Endodermal cell (in vitro differentiated cells): ENCODE results near the gene FOXR1. TPM values are rescaled to one million over a fixed set of nuclear protein-coding genes. Genes with fewer than 3 reads are reported as not detected.

Source experiments
- DNase-seq: peaks from one replicate; pipeline ENCODE4 v3.0.0-alpha.2; 2017
- H3K27ac ChIP-seq: 2 replicates; pipeline ENCODE4 v1.5.1; 2013; ENCODE audit warnings: mild to moderate bottlenecking, low read depth, low read length, moderate library complexity
- H3K27me3 ChIP-seq: 2 replicates; pipeline ENCODE4 v1.6.1; 2013; ENCODE audit warnings: mild to moderate bottlenecking, low read length, moderate library complexity; ENCODE audit not compliant: insufficient read depth, control insufficient read depth, poor library complexity, severe bottlenecking
- H3K36me3 ChIP-seq: 2 replicates; pipeline ENCODE4 v1.7.0; 2013; ENCODE audit warnings: mild to moderate bottlenecking, low read length, moderate library complexity; ENCODE audit not compliant: control insufficient read depth, insufficient read depth
- H3K4me1 ChIP-seq: one replicate; pipeline ENCODE4 v1.7.0; 2013; ENCODE audit warnings: low read length; ENCODE audit not compliant: control insufficient read depth, insufficient read depth
- H3K4me3 ChIP-seq: 2 replicates; pipeline ENCODE4 v1.5.1; 2013; ENCODE audit warnings: mild to moderate bottlenecking, low read length, moderate library complexity
- H3K9ac ChIP-seq: 2 replicates; pipeline ENCODE4 v1.6.1; 2013; ENCODE audit warnings: mild to moderate bottlenecking, low read length, moderate library complexity; ENCODE audit not compliant: poor library complexity, severe bottlenecking; ENCODE audit errors: extremely low read depth
- H3K9me3 ChIP-seq: 2 replicates; pipeline ENCODE4 v1.6.1; 2013; ENCODE audit warnings: mild to moderate bottlenecking, low read length, moderate library complexity; ENCODE audit not compliant: control insufficient read depth
- H3K27ac Mint-ChIP-seq: 2 replicates; pipeline ENCODE4 v1.8.0; 2020; ENCODE audit warnings: mixed read lengths
- H3K27me3 Mint-ChIP-seq: 2 replicates; pipeline ENCODE4 v1.8.0; 2021; ENCODE audit warnings: mild to moderate bottlenecking, mixed read lengths; ENCODE audit not compliant: insufficient read depth
- H3K36me3 Mint-ChIP-seq: 2 replicates; pipeline ENCODE4 v1.8.0; 2020; ENCODE audit warnings: low read depth, mixed read lengths
- H3K4me1 Mint-ChIP-seq: 2 replicates; pipeline ENCODE4 v1.8.0; 2020; ENCODE audit warnings: mixed read lengths
- H3K4me3 Mint-ChIP-seq: 2 replicates; pipeline ENCODE4 v1.8.0; 2020; ENCODE audit warnings: mild to moderate bottlenecking, moderate library complexity, mixed read lengths
- H3K9me3 Mint-ChIP-seq: 2 replicates; pipeline ENCODE4 v1.8.0; 2020; ENCODE audit warnings: mild to moderate bottlenecking, mixed read lengths
- WGBS, 2 experiments: methylation state at CpG; one replicate each; pipeline versions ENCODE4 v1.1.5 to v1.1.7; 2013; ENCODE audit warnings: missing lambda C conversion rate in 2 of 2, mixed read lengths in 1 of 2; ENCODE audit not compliant: insufficient coverage in 1 of 2, insufficient read length in 1 of 2; 5-methylcytosine and 5-hydroxymethylcytosine counted together
- total RNA-seq, 2 donors: library from RNA; stranded (reverse); fragmentation: NEBNext Ultra II Directional in 1 of 2; extraction: Animal tissue kit (Norgen Biotek cat#: 25700) in 1 of 2; gene quantifications; 2 replicates in 1 of 2; 3 replicates in 1 of 2; pipeline ENCODE4 v1.2.1, GENCODE V29; 2021
- TF ChIP-seq, protein P1 (sequence below): fragments of 200-600 bp; sonication (generic); conservative IDR thresholded peaks from 2 replicates; pipeline ENCODE4 v1.5.0; 2021; ENCODE audit warnings: antibody characterized with exemption, mild to moderate bottlenecking

The FOXR1 gene
- total RNA-seq, 2 donors from 2014 or later, result not detected

DNA sequence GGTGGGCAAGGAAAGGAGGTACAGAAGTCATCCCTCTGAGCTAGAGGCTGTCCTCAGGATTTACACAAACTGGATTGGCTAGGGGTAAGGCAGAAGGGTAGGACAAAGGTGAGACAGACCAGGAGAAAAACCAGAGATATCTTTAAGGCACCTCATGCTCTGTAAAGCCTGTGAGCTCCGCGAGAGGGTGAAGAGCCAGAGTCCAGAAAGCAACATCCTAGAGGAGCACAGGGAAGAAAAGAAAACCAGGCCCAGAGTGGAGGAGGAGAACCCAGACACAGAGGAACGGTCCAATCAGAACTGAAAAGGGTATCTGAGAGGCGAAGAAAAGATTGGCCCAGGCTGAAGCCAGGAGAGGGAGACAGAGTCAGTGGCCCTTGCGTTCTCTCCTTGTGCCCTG lies 54.0 kb downstream of the FOXR1 start:
- H3K9me3 Mint-ChIP-seq, result no peaks in the 10 kb centered on the region
- H3K27ac Mint-ChIP-seq, result peak overlapping the region; percentile 62
- H3K4me1 ChIP-seq, result peaks cover 27% of the 10 kb centered on the region
- H3K9me3 ChIP-seq, result no peaks in the 10 kb centered on the region
- H3K36me3 Mint-ChIP-seq, result peaks cover 65% of the 10 kb centered on the region
- WGBS, 2 experiments, result 94 to 95% methylated on average over 5 of the region's 5 CpGs
- no peak for DNase-seq
- TF ChIP-seq, protein P1, sequence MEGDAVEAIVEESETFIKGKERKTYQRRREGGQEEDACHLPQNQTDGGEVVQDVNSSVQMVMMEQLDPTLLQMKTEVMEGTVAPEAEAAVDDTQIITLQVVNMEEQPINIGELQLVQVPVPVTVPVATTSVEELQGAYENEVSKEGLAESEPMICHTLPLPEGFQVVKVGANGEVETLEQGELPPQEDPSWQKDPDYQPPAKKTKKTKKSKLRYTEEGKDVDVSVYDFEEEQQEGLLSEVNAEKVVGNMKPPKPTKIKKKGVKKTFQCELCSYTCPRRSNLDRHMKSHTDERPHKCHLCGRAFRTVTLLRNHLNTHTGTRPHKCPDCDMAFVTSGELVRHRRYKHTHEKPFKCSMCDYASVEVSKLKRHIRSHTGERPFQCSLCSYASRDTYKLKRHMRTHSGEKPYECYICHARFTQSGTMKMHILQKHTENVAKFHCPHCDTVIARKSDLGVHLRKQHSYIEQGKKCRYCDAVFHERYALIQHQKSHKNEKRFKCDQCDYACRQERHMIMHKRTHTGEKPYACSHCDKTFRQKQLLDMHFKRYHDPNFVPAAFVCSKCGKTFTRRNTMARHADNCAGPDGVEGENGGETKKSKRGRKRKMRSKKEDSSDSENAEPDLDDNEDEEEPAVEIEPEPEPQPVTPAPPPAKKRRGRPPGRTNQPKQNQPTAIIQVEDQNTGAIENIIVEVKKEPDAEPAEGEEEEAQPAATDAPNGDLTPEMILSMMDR, result no peak
- no peak overlapping the region for H3K27ac ChIP-seq
- H3K27me3 Mint-ChIP-seq, result no peaks in the 10 kb centered on the region
- H3K4me3 ChIP-seq, result no peak overlapping the region
- no peak overlapping the region for H3K4me3 Mint-ChIP-seq
- no peak overlapping the region for H3K9ac ChIP-seq
- peaks cover 56% of the 10 kb centered on the region for H3K4me1 Mint-ChIP-seq
- peaks cover 55% of the 10 kb centered on the region for H3K36me3 ChIP-seq
- no peaks in the 10 kb centered on the region for H3K27me3 ChIP-seq

DNA sequence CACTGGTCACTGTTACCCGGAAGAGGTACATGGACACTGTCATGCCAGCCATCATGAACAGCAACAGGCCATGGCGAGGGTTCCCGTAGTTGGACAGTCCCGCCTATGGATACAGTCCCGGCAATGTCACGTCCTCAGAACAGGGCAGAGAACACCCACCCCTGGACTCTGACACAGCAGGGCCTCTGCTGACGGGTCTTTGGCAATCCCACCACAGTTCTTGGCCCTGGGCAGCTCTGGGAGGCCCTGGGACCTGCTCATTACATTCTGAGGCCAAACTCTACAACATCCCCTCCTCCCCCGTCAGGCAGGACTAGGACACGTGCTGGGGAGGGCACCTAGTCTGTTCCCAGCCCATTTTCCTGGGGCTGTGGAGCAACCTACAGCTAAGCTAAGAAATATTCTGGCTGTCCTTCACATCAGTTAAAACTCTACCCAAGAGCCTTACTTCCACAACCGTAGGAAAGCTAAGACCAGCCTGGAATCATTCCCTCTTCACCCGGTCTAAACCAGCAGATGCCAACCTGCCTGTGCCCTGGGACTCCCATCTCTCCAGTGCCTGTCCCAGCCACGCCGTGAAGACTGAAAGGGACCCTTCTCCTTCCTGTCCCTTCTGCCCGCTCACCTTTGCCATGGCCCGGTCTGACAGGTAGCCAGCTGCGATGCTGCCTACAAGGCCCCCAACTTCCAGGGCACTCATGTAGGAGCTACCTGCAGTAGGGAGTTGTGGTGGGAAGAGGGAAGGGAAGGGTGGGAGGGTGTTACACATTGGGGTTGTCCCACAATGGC lies 54.6 kb downstream of the FOXR1 start:
- no peaks in the 10 kb centered on the region for H3K27me3 Mint-ChIP-seq
- no peak overlapping the region for H3K27ac ChIP-seq
- no peak for DNase-seq
- H3K27ac Mint-ChIP-seq, result no peak overlapping the region
- no peak overlapping the region for H3K4me3 Mint-ChIP-seq
- peaks cover 27% of the 10 kb centered on the region for H3K4me1 ChIP-seq
- H3K36me3 Mint-ChIP-seq, result peaks cover 64% of the 10 kb centered on the region
- H3K27me3 ChIP-seq, result no peaks in the 10 kb centered on the region
- 94 to 96% methylated on average over 12 to 16 of the region's 16 CpGs for WGBS, 2 experiments
- H3K36me3 ChIP-seq, result peaks cover 51% of the 10 kb centered on the region
- no peak overlapping the region for H3K4me3 ChIP-seq
- TF ChIP-seq, protein P1, result no peak
- peaks cover 56% of the 10 kb centered on the region for H3K4me1 Mint-ChIP-seq
- H3K9me3 Mint-ChIP-seq, result no peaks in the 10 kb centered on the region
- no peaks in the 10 kb centered on the region for H3K9me3 ChIP-seq
- H3K9ac ChIP-seq, result no peak overlapping the region

DNA sequence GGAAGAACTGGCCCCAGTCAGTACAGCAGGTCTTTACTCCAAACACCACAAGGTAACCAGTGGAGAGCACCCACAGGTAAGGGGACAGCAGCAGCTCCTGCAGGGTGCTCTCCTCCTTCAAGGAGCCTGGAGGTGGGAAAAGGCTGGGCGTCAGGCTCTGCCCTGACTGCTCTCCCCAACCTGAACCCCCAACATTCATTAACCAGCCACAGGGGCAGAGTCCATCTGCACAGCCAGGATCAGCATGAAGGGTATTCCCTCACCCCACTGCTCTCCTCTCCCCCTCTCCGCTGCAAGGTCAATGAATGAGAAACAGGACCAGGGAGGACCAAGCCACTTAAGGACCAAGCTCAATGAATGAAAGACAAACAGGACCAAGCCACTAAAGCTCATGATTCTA lies 55.4 kb downstream of the FOXR1 start:
- TF ChIP-seq, protein P1, result no peak
- Histone ChIP-seq H3K9me3 (no peaks in the 10 kb centered on the region), H3K27me3 (no peaks in the 10 kb centered on the region), H3K4me3 (no peak overlapping the region), H3K9ac (no peak overlapping the region), H3K27ac (no peak overlapping the region), H3K36me3 (peaks cover 45% of the 10 kb centered on the region), H3K4me1 (peaks cover 27% of the 10 kb centered on the region)
- DNase-seq, result no peak
- 93 to 100% methylated on average over 1 to 2 of the region's 2 CpGs for WGBS, 2 experiments
- Mint-ChIP-seq H3K4me3 (peak overlapping the region; percentile 70), H3K27me3 (no peaks in the 10 kb centered on the region), H3K36me3 (peaks cover 56% of the 10 kb centered on the region), H3K4me1 (peaks cover 60% of the 10 kb centered on the region), H3K9me3 (no peaks in the 10 kb centered on the region), H3K27ac (no peak overlapping the region)
